Hepatocyte (in vitro differentiated cells): Measurements from ENCODE around the gene PHACTR1. TPM values are rescaled to one million over a fixed set of nuclear protein-coding genes. Genes with fewer than 3 reads are reported as not detected.
A peak's percentile ranks its signal among the peaks of the same experiment; 100 is the strongest.

Experiments used
- DNase-seq: peaks from one replicate; pipeline ENCODE4 v3.0.0-alpha.2; 2016; ENCODE audit warnings: low spot score
- H2AFZ ChIP-seq: fragments of 200-600 bp; sonication (generic); 2 replicates; pipeline ENCODE4 v1.6.0; 2016; ENCODE audit warnings: antibody characterized with exemption, mild to moderate bottlenecking
- H3K27ac ChIP-seq: fragments of 200-600 bp; sonication (generic); 2 replicates; pipeline ENCODE4 v1.5.1; 2016; ENCODE audit warnings: mild to moderate bottlenecking
- H3K27me3 ChIP-seq: fragments of 200-600 bp; sonication (generic); 2 replicates; pipeline ENCODE4 v1.6.1; 2016
- H3K36me3 ChIP-seq: fragments of 200-600 bp; sonication (generic); replicated peaks from 2 replicates; pipeline ENCODE4 v1.5.1; 2016; ENCODE audit warnings: low read depth; ENCODE audit not compliant: insufficient read depth
- H3K4me1 ChIP-seq: fragments of 200-600 bp; sonication (generic); 2 replicates; pipeline ENCODE4 v1.5.1; 2016; ENCODE audit warnings: mild to moderate bottlenecking, moderate library complexity; ENCODE audit not compliant: insufficient read depth
- H3K4me2 ChIP-seq: fragments of 200-600 bp; sonication (generic); 2 replicates; pipeline ENCODE4 v1.6.0; 2016
- H3K4me3 ChIP-seq: fragments of 200-600 bp; sonication (generic); 2 replicates; pipeline ENCODE4 v1.5.1; 2016; ENCODE audit warnings: mild to moderate bottlenecking
- H3K79me2 ChIP-seq: fragments of 200-600 bp; sonication (generic); 2 replicates; pipeline ENCODE4 v1.6.0; 2017; ENCODE audit warnings: mild to moderate bottlenecking
- H3K9me2 ChIP-seq: fragments of 200-600 bp; sonication (generic); replicated peaks from 2 replicates; pipeline ENCODE4 v1.6.0; 2017; ENCODE audit warnings: mild to moderate bottlenecking; ENCODE audit not compliant: insufficient read depth
- H3K9me3 ChIP-seq: fragments of 200-600 bp; sonication (generic); 2 replicates; pipeline ENCODE4 v1.5.1; 2016; ENCODE audit warnings: low read depth, mild to moderate bottlenecking
- H4K20me1 ChIP-seq: fragments of 200-600 bp; sonication (generic); 2 replicates; pipeline ENCODE4 v1.6.0; 2016; ENCODE audit warnings: mild to moderate bottlenecking; ENCODE audit not compliant: insufficient read depth, poor library complexity, severe bottlenecking
- EZH2 ChIP-seq: fragments of 200-600 bp; sonication (generic); IDR thresholded peaks from 2 replicates; pipeline ENCODE4 v1.6.1; 2016; ENCODE audit warnings: antibody characterized with exemption, mild to moderate bottlenecking, borderline replicate concordance
- EZH2phosphoT487 ChIP-seq: fragments of 200-600 bp; sonication (generic); IDR thresholded peaks from one replicate; pipeline ENCODE4 v1.6.1; 2018; ENCODE audit warnings: antibody characterized with exemption, mild to moderate bottlenecking, low read depth, moderate library complexity; ENCODE audit not compliant: unreplicated experiment, severe bottlenecking
- WGBS: methylation state at CpG from one replicate; pipeline ENCODE4 v1.1.6; 2016; ENCODE audit warnings: low lambda C conversion rate; ENCODE audit errors: missing lambda C conversion rate; 5-methylcytosine and 5-hydroxymethylcytosine counted together
- polyA plus RNA-seq: library from polyadenylated mRNA; unstranded; fragments of >200 nt; fragmentation: Nextera tagmentation; extraction: Ambion mirVana; gene quantifications from 2 replicates; pipeline ENCODE4 v1.2.1, GENCODE V29; 2016
- total RNA-seq: library from RNA; depleted of rRNA; stranded (reverse); fragments of >200 nt; gene quantifications from 2 replicates; pipeline ENCODE4 v1.2.3, GENCODE V29; 2014
- TF ChIP-seq, protein P1 (sequence below): fragments of 200-600 bp; sonication (generic); IDR thresholded peaks from 2 replicates; pipeline ENCODE4 v1.5.1; 2016; ENCODE audit warnings: antibody characterized with exemption, mild to moderate bottlenecking; ENCODE audit not compliant: poor library complexity

PHACTR1 gene
- total and polyA plus RNA-seq, 2 experiments from 2014 or later = 3.0 to 4.3 TPM

DNA sequence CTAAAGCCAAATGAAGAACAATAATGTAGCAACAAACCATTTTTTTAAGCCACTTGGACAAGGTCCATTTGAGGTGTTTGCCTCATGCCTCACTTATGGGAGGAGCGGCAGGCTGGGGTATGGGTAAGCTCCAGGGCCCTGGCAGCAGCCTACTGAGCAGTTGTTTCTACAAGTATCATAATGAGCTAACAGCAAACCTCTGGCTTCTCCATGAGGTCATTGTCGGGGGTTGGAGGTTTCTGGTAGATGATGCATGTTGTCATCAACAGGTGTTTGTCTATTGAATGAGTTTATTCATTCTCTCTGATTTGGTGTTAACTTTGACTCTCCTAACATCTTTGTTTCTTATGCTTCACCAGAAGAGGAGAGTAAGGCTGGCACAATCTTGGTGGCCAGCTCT, 461.1 kb downstream of the PHACTR1 start:
- no peak overlapping the region for H2AFZ ChIP-seq
- no peaks in the 10 kb centered on the region for H3K79me2 ChIP-seq
- no peaks in the 10 kb centered on the region for H4K20me1 ChIP-seq
- WGBS = 97% methylated on average over 2 of the region's 2 CpGs
- no peaks in the 10 kb centered on the region for H3K4me1 ChIP-seq
- TF ChIP-seq EZH2phosphoT487 (no peak), EZH2 (no peak)
- TF ChIP-seq, protein P1, sequence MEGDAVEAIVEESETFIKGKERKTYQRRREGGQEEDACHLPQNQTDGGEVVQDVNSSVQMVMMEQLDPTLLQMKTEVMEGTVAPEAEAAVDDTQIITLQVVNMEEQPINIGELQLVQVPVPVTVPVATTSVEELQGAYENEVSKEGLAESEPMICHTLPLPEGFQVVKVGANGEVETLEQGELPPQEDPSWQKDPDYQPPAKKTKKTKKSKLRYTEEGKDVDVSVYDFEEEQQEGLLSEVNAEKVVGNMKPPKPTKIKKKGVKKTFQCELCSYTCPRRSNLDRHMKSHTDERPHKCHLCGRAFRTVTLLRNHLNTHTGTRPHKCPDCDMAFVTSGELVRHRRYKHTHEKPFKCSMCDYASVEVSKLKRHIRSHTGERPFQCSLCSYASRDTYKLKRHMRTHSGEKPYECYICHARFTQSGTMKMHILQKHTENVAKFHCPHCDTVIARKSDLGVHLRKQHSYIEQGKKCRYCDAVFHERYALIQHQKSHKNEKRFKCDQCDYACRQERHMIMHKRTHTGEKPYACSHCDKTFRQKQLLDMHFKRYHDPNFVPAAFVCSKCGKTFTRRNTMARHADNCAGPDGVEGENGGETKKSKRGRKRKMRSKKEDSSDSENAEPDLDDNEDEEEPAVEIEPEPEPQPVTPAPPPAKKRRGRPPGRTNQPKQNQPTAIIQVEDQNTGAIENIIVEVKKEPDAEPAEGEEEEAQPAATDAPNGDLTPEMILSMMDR = no peak
- H3K27ac ChIP-seq = no peak overlapping the region
- no peaks in the 10 kb centered on the region for H3K9me2 ChIP-seq
- no peak for DNase-seq
- H3K27me3 ChIP-seq = peaks cover 26% of the 10 kb centered on the region
- no peaks in the 10 kb centered on the region for H3K9me3 ChIP-seq
- no peak overlapping the region for H3K4me2 ChIP-seq
- no peaks in the 10 kb centered on the region for H3K36me3 ChIP-seq
- no peak overlapping the region for H3K4me3 ChIP-seq

DNA sequence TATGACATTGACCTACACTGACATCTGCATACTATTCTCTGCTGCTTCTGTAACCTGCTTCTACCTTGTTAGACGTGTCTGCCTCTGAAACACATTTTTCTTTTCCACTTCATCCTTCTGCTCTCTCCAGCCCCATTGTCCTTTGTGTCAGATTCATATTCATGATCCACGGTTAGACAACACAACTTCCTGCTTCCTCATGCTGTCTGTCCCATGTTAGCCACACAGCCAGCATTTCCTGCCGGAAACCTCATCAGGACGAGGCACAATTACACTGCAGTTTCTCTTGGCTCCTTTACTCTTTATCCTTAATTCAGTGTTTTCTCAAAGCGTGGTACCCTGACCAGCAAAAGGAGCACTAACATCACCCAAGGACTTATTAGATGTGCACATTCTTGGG, 461.5 kb downstream of the PHACTR1 start:
- Histone ChIP-seq H4K20me1 (no peaks in the 10 kb centered on the region), H3K9me2 (no peaks in the 10 kb centered on the region)
- 62% methylated on average over 5 of the region's 5 CpGs for WGBS

DNA sequence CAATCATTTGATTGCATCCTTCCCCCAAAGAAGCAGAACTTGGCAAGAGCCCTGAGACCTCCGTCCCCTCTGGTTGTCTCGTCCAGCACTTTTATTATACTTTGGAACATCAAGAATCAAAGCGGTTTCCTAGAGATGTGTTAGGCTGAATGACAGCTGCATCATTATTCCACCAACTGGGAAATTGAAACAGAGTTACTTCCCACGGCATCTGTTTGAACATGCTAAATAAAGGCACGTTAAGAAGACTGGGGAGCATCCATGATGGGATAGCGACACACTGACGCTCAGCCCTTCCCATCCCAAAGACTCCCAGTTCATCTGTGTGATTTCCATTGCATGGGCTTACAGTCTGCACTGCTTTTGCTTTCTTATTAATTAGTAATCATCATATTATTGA, 464.0 kb downstream of the PHACTR1 start:
- Histone ChIP-seq H3K27me3 (peaks cover 7% of the 10 kb centered on the region), H3K27ac (no peak overlapping the region), H3K79me2 (no peaks in the 10 kb centered on the region), H3K4me3 (no peak overlapping the region), H2AFZ (no peak overlapping the region), H3K9me3 (no peaks in the 10 kb centered on the region), H3K9me2 (no peaks in the 10 kb centered on the region), H3K36me3 (no peaks in the 10 kb centered on the region), H3K4me1 (no peaks in the 10 kb centered on the region), H4K20me1 (no peaks in the 10 kb centered on the region), H3K4me2 (no peak overlapping the region)
- 89% methylated on average over 7 of the region's 7 CpGs for WGBS
- no peak for DNase-seq
- TF ChIP-seq EZH2 (no peak), EZH2phosphoT487 (no peak)
- TF ChIP-seq, protein P1 = no peak

More for the DNA sequence above, 461.5 kb downstream of the PHACTR1 start:
- Histone ChIP-seq H3K9me3 (no peaks in the 10 kb centered on the region), H3K27me3 (peaks cover 24% of the 10 kb centered on the region), H3K4me2 (no peak overlapping the region), H3K79me2 (no peaks in the 10 kb centered on the region), H3K4me1 (no peaks in the 10 kb centered on the region), H3K27ac (no peak overlapping the region), H3K36me3 (no peaks in the 10 kb centered on the region), H2AFZ (no peak overlapping the region), H3K4me3 (no peak overlapping the region)
- DNase-seq = no peak
- no peak for TF ChIP-seq EZH2phosphoT487
- TF ChIP-seq EZH2 = no peak
- TF ChIP-seq, protein P1 = no peak

DNA sequence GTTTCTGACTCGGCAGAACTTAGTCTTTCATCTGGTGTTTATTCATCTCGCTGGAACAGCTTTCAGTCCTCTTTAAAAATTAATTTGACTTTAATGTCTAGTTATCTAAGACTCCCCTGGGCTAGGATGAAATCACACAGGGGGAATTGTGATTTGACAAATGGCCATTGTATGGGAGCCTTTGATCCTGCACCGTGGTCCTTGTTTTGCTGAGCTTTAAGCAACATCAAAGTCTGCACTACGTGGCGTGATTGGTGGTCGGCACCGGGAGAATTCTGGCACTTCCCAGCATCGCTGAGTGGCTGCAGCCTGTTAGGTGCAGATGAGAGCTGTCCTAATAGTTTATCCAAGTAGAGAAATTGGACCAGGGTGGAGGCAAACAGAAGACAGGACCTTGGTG, 464.8 kb downstream of the PHACTR1 start:
- Histone ChIP-seq H3K36me3 (no peaks in the 10 kb centered on the region), H3K9me3 (no peaks in the 10 kb centered on the region), H3K4me1 (no peaks in the 10 kb centered on the region), H3K4me2 (peak overlapping the region; percentile 62), H2AFZ (no peak overlapping the region), H3K27me3 (peaks cover 3% of the 10 kb centered on the region), H4K20me1 (no peaks in the 10 kb centered on the region), H3K4me3 (no peak overlapping the region), H3K9me2 (no peaks in the 10 kb centered on the region), H3K27ac (no peak overlapping the region), H3K79me2 (no peaks in the 10 kb centered on the region)
- TF ChIP-seq, protein P1 = no peak
- DNase-seq = no peak
- 37% methylated on average over 8 of the region's 8 CpGs for WGBS
